Smooth muscle cell (in vitro differentiated cells): Measurements from ENCODE around the gene KRT86. TPM values are rescaled to one million over a fixed set of nuclear protein-coding genes. Genes with fewer than 3 reads are reported as not detected.

ENCODE experiments used
- DNase-seq: peaks from one replicate; lab custom pipeline; 2025; ENCODE audit not compliant: unreplicated experiment; lab: John Stamatoyannopoulos, UW
- H2AFZ ChIP-seq: fragments of 200-600 bp; sonication (generic); 2 replicates; pipeline ENCODE4 v1.6.0; 2016; ENCODE audit warnings: antibody characterized with exemption, low read depth, mild to moderate bottlenecking
- H3F3A ChIP-seq: fragments of 200-600 bp; sonication (generic); 2 replicates; pipeline ENCODE4 v1.6.0; 2017; ENCODE audit warnings: antibody characterized with exemption, low read depth
- H3K27ac ChIP-seq: fragments of 200-600 bp; sonication (generic); 2 replicates; pipeline ENCODE4 v1.5.1; 2016; ENCODE audit warnings: low read depth, mild to moderate bottlenecking
- H3K27me3 ChIP-seq: fragments of 200-600 bp; sonication (generic); 2 replicates; pipeline ENCODE4 v1.6.1; 2016; ENCODE audit warnings: low read depth, mild to moderate bottlenecking
- H3K36me3 ChIP-seq: fragments of 200-600 bp; sonication (generic); 2 replicates; pipeline ENCODE4 v1.5.1; 2016; ENCODE audit warnings: low read depth
- H3K4me1 ChIP-seq: fragments of 200-600 bp; sonication (generic); 2 replicates; pipeline ENCODE4 v1.5.1; 2016; ENCODE audit warnings: low read depth
- H3K4me2 ChIP-seq: fragments of 200-600 bp; sonication (generic); 2 replicates; pipeline ENCODE4 v1.6.0; 2016; ENCODE audit warnings: mild to moderate bottlenecking
- H3K4me3 ChIP-seq: fragments of 200-600 bp; sonication (generic); 2 replicates; pipeline ENCODE4 v1.5.1; 2016; ENCODE audit warnings: mild to moderate bottlenecking
- H3K79me2 ChIP-seq: fragments of 200-600 bp; sonication (generic); 2 replicates; pipeline ENCODE4 v1.6.0; 2016; ENCODE audit warnings: low read depth, mild to moderate bottlenecking
- H3K9ac ChIP-seq: fragments of 200-600 bp; sonication (generic); 2 replicates; pipeline ENCODE4 v1.6.0; 2016; ENCODE audit warnings: low read depth
- H3K9me3 ChIP-seq: fragments of 200-600 bp; sonication (generic); replicated peaks from 2 replicates; pipeline ENCODE4 v1.5.1; 2016; ENCODE audit warnings: low read depth
- H4K20me1 ChIP-seq: fragments of 200-600 bp; sonication (generic); 2 replicates; pipeline ENCODE4 v1.6.0; 2016; ENCODE audit warnings: low read depth
- WGBS: methylation state at CpG from one replicate; pipeline ENCODE4 v1.1.7; 2016; ENCODE audit warnings: low lambda C conversion rate; 5-methylcytosine and 5-hydroxymethylcytosine counted together
- polyA plus RNA-seq: library from polyadenylated mRNA; unstranded; fragments of >200 nt; fragmentation: Nextera tagmentation; extraction: Ambion mirVana; gene quantifications from 2 replicates; pipeline ENCODE4 v1.2.1, GENCODE V29; 2016
- total RNA-seq: library from RNA; depleted of rRNA; stranded (reverse); fragments of >200 nt; gene quantifications from 2 replicates; pipeline ENCODE4 v1.2.3, GENCODE V29; 2014
- TF ChIP-seq, protein P1 (sequence below): fragments of 200-600 bp; sonication (generic); IDR thresholded peaks from 2 replicates; pipeline ENCODE4 v1.5.1; 2017; ENCODE audit warnings: borderline replicate concordance, mild to moderate bottlenecking, antibody characterized with exemption; ENCODE audit not compliant: insufficient read depth, poor library complexity, severe bottlenecking

Gene KRT86
- total and polyA plus RNA-seq, 2 experiments from 2014 or later: not detected

DNA sequence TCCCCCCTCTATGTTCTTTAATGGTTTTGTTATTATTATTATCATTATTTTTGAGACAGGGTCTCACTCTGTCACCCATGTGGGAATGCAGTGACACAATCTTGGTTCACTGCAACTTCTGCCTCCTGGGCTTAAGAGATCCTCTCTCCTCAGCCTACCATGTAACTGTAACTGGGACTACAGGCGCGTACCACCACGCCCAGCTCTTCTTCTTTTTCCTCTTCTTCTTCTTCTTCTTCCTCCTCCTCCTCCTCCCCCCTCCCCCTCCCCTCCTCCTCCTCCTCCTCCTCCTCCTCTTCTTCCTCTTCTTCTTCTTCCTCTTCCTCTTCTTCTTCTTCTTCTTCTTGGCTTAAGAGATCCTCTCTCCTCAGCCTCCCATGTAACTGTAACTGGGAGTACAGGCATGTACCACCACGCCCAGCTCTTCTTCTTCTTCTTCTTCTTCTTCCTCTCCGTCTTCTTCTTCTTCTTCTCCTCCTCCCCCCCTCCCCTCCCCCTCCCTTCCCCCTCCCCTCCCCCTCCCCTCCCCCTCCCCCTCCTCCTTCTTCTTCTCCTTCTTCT, 46.8 kb upstream of the KRT86 start:
- Histone ChIP-seq H3K36me3 (no peaks in the 10 kb centered on the region), H3F3A (no peaks in the 10 kb centered on the region), H3K79me2 (no peaks in the 10 kb centered on the region), H3K4me1 (peaks cover 14% of the 10 kb centered on the region), H3K9me3 (no peaks in the 10 kb centered on the region), H3K4me2 (no peak overlapping the region), H3K9ac (no peak overlapping the region), H2AFZ (no peak overlapping the region), H4K20me1 (no peaks in the 10 kb centered on the region), H3K4me3 (no peak overlapping the region), H3K27ac (no peak overlapping the region), H3K27me3 (peaks cover 20% of the 10 kb centered on the region)
- TF ChIP-seq, protein P1, sequence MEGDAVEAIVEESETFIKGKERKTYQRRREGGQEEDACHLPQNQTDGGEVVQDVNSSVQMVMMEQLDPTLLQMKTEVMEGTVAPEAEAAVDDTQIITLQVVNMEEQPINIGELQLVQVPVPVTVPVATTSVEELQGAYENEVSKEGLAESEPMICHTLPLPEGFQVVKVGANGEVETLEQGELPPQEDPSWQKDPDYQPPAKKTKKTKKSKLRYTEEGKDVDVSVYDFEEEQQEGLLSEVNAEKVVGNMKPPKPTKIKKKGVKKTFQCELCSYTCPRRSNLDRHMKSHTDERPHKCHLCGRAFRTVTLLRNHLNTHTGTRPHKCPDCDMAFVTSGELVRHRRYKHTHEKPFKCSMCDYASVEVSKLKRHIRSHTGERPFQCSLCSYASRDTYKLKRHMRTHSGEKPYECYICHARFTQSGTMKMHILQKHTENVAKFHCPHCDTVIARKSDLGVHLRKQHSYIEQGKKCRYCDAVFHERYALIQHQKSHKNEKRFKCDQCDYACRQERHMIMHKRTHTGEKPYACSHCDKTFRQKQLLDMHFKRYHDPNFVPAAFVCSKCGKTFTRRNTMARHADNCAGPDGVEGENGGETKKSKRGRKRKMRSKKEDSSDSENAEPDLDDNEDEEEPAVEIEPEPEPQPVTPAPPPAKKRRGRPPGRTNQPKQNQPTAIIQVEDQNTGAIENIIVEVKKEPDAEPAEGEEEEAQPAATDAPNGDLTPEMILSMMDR: no peak
- 71% methylated on average over 5 of the region's 5 CpGs for WGBS
- no peak for DNase-seq

- no peaks in the 10 kb centered on the region for H3K9me3 ChIP-seq
- no peak overlapping the region for H3K4me3 ChIP-seq
- peaks cover 27% of the 10 kb centered on the region for H3K27me3 ChIP-seq
- H3K9ac ChIP-seq: no peak overlapping the region
- H4K20me1 ChIP-seq: no peaks in the 10 kb centered on the region
- H3K36me3 ChIP-seq: no peaks in the 10 kb centered on the region
- 68% methylated on average over 3 of the region's 3 CpGs for WGBS
- H3K4me2 ChIP-seq: no peak overlapping the region
- H3K79me2 ChIP-seq: no peaks in the 10 kb centered on the region
- TF ChIP-seq, protein P1: no peak
- DNase-seq: no peak
- H3F3A ChIP-seq: no peaks in the 10 kb centered on the region
- peaks cover 14% of the 10 kb centered on the region for H3K4me1 ChIP-seq
- H3K27ac ChIP-seq: no peak overlapping the region
- H2AFZ ChIP-seq: no peak overlapping the region
These were observed 46.1 kb upstream of the KRT86 start for GRCh38 chr12:52228366-52228765.

- Histone ChIP-seq H3K4me3 (no peak overlapping the region), H3K36me3 (no peaks in the 10 kb centered on the region), H3K27me3 (peaks cover 33% of the 10 kb centered on the region), H2AFZ (no peak overlapping the region), H3K9me3 (no peaks in the 10 kb centered on the region), H3F3A (no peaks in the 10 kb centered on the region), H3K27ac (no peak overlapping the region), H3K9ac (no peak overlapping the region), H3K4me1 (peaks cover 14% of the 10 kb centered on the region), H3K79me2 (no peaks in the 10 kb centered on the region), H3K4me2 (no peak overlapping the region), H4K20me1 (no peaks in the 10 kb centered on the region)
- TF ChIP-seq, protein P1: no peak
- 84% methylated on average over 6 of the region's 6 CpGs for WGBS
- DNase-seq: no peak
These were observed 45.5 kb upstream of the KRT86 start for GRCh38 chr12:52228931-52229330.

DNA sequence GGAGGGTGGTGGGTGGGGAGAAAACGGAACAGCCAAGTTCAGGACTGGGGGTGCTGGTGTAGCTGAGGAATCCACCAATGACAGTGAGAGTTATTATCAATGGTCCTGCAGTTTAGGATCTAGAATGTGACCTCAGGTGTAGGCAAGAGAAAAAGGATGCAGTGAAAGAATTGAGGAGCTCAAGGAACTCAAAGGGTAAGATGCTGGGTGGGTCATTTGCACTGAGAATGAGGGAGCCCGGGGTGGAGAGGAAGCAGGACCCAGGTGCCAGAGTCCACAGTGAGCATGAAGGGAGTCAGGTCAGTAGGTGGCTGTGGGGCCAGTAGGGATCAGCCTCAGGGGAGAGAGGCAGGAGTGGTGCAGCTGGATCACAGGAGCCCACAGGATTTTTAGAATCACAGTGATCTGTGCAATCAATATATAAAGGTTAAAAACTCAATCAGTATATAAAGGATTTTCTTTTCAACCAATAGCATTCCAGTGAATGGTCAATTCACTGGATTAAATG, 44.6 kb upstream of the KRT86 start:
- DNase-seq: no peak
- TF ChIP-seq, protein P1: no peak
- Histone ChIP-seq H3K27me3 (peaks cover 42% of the 10 kb centered on the region), H3K4me2 (peak overlapping the region; percentile 49), H2AFZ (no peak overlapping the region), H3K79me2 (no peaks in the 10 kb centered on the region), H3F3A (no peaks in the 10 kb centered on the region), H3K27ac (peak overlapping the region; percentile 62), H3K4me1 (peaks cover 14% of the 10 kb centered on the region), H3K9ac (no peak overlapping the region), H3K9me3 (no peaks in the 10 kb centered on the region), H3K36me3 (no peaks in the 10 kb centered on the region), H3K4me3 (no peak overlapping the region), H4K20me1 (peaks cover 6% of the 10 kb centered on the region)
- WGBS: 94% methylated on average over 2 of the region's 2 CpGs
